Muscle layer of colon (tissue), 2 donors: ENCODE data around the gene IMPDH2.

Experiments
- H3K27ac ChIP-seq: one replicate; pipeline ENCODE4 v1.7.0; 2013; ENCODE audit warnings: low read depth, mild to moderate bottlenecking, low read length, moderate library complexity
- H3K27me3 ChIP-seq, 2 donors: one replicate each; pipeline ENCODE4 v1.7.0; 2013; ENCODE audit warnings: low read length in 2 of 2, mild to moderate bottlenecking in 2 of 2; ENCODE audit not compliant: insufficient read depth in 2 of 2, control insufficient read depth in 1 of 2
- H3K36me3 ChIP-seq: one replicate; pipeline ENCODE4 v1.7.0; 2013; ENCODE audit warnings: mild to moderate bottlenecking, low read length; ENCODE audit not compliant: insufficient read depth
- H3K4me1 ChIP-seq: one replicate; pipeline ENCODE4 v1.7.0; 2013; ENCODE audit warnings: mild to moderate bottlenecking, low read length; ENCODE audit not compliant: insufficient read depth
- H3K4me3 ChIP-seq, 2 donors: one replicate each; pipeline ENCODE4 v1.7.0; 2013; ENCODE audit warnings: low read length in 2 of 2, low read depth in 1 of 2, mild to moderate bottlenecking in 1 of 2, moderate library complexity in 1 of 2
- H3K9ac ChIP-seq: one replicate; pipeline ENCODE4 v1.7.0; 2013; ENCODE audit warnings: low read length
- H3K9me3 ChIP-seq: one replicate; pipeline ENCODE4 v1.7.0; 2013; ENCODE audit warnings: mild to moderate bottlenecking, low read length
- donor health status: abdominal sarcoma.
- donor health status: Adenocarcinoma of cecum.

IMPDH2 gene

GRCh38 chr3:49001155-49001554 is 28.0 kb downstream of the IMPDH2 start:
- Histone ChIP-seq H3K9ac (no peak overlapping the region), H3K27me3 (no peaks in the 10 kb centered on the region), H3K4me1 (peaks cover 1% of the 10 kb centered on the region), H3K4me3 (no peak overlapping the region), H3K27ac (no peak overlapping the region), H3K9me3 (no peaks in the 10 kb centered on the region), H3K36me3 (no peaks in the 10 kb centered on the region)

DNA sequence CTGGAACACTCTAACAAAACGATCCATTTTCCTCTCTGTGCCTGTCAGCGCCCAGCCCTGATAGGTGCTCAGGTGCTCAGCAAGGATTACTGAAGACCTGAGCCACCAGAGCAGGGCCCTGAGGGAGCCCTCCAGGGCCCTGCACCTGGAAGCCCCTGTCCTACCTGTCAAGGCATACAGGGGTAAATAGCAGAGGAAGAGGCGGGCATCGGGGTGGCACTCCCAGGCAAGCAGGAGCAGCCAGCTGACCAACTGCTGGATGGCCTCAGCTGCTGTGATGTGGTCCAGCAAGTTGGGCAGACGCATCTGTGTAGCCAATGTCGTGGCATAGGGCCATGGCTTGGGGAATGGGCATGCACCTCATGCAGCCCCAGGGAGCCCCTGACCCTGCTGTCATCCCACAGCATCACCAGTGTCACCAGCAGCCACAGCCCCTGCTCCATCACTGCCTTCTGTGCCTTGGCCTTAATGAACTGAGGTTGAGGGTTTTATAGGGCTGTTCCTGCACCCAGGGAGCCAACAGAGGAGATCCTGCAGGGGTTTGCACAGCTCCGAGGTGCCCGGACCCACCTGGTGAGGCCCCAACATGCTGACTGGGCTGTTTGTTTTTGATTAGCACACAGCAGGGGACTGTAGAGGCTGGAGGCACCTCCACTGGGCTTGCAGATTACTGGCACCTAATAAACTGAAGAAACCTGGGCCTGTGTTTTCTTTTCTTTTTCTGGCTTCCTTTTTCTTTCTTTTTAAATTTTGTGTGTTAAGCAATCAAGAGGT is 29.9 kb downstream of the IMPDH2 start:
- H3K4me3 ChIP-seq: no peak overlapping the region
- H3K9ac ChIP-seq: no peak overlapping the region
- H3K9me3 ChIP-seq: no peaks in the 10 kb centered on the region
- H3K36me3 ChIP-seq: no peaks in the 10 kb centered on the region
- no peak overlapping the region for H3K27ac ChIP-seq
- no peaks in the 10 kb centered on the region for H3K4me1 ChIP-seq
- no peaks in the 10 kb centered on the region for H3K27me3 ChIP-seq

GRCh38 chr3:48997714-48998637 is 31.2 kb downstream of the IMPDH2 start:
- H3K27ac ChIP-seq: no peak overlapping the region
- H3K4me1 ChIP-seq: no peaks in the 10 kb centered on the region
- no peaks in the 10 kb centered on the region for H3K9me3 ChIP-seq
- no peaks in the 10 kb centered on the region for H3K36me3 ChIP-seq
- no peak overlapping the region for H3K9ac ChIP-seq
- H3K4me3 ChIP-seq: no peak overlapping the region
- H3K27me3 ChIP-seq: no peaks in the 10 kb centered on the region

DNA sequence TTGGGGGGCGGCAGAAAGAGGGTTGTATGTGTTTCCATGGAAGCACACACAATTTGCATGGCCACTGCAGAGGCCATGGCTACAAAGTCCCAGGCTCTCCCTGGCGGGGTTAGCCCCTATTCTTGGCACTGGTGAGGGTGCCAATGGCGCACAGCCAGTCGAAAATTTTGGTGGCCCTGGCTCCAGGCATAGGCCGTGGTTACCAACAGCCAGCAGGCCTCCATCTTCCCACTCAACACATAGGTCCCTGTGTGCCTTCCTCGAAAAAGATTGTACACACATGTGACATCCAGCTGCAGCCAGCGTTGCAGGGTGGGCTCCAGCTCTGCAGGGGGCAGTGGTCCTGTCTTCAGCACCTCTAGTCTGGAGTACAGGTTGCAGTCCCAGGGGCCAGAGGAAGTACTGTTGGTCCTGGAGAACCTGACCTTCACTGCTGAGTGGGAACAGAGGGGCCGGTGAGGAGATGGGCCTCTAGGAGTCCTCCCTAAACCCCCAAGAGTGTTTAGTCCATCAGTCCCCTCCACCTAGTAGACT is 32.0 kb downstream of the IMPDH2 start:
- Histone ChIP-seq H3K4me1 (no peaks in the 10 kb centered on the region), H3K27me3 (no peaks in the 10 kb centered on the region), H3K9ac (no peak overlapping the region), H3K27ac (no peak overlapping the region), H3K4me3 (no peak overlapping the region), H3K9me3 (no peaks in the 10 kb centered on the region), H3K36me3 (no peaks in the 10 kb centered on the region)

- Histone ChIP-seq H3K4me3 (no peak overlapping the region), H3K4me1 (peaks cover 2% of the 10 kb centered on the region), H3K27me3 (no peaks in the 10 kb centered on the region), H3K9me3 (no peaks in the 10 kb centered on the region), H3K27ac (no peak overlapping the region), H3K9ac (no peak overlapping the region), H3K36me3 (no peaks in the 10 kb centered on the region)
Observed at GRCh38 chr3:48996640-48997039, 32.6 kb downstream of the IMPDH2 start.

DNA sequence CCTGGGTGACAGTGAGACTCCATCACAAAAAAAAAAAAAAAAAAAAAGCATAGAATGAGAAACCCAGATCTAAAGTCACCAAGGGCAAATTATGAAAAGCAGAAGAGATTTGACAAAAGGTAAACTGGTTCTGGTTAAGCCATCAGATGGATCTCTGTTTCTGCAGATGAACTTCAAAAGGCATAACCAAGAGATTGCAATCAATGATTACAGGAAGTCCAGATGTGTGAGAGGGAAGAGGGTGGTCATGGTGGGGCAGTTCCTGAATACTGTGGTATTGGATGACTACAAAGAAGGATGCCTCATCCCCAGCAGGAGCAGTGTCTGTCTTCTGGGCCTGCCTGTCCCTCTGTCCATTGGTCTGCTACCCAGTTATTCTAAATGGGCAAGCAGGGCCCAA is 35.4 kb downstream of the IMPDH2 start:
- H3K27ac ChIP-seq: no peak overlapping the region
- H3K27me3 ChIP-seq: no peaks in the 10 kb centered on the region
- no peaks in the 10 kb centered on the region for H3K9me3 ChIP-seq
- no peak overlapping the region for H3K4me3 ChIP-seq
- H3K4me1 ChIP-seq: peaks cover 18% of the 10 kb centered on the region
- no peaks in the 10 kb centered on the region for H3K36me3 ChIP-seq
- no peak overlapping the region for H3K9ac ChIP-seq

- no peak overlapping the region for H3K9ac ChIP-seq
Observed at GRCh38 chr3:48991851-48992545, 37.2 kb downstream of the IMPDH2 start.

GRCh38 chr3:48990636-48991469 is 38.3 kb downstream of the IMPDH2 start:
- peak overlapping the region; percentile 97 for H3K27ac ChIP-seq
- H3K4me3 ChIP-seq: peak overlapping the region; percentile 63 to 94
- H3K36me3 ChIP-seq: peaks cover 7% of the 10 kb centered on the region
- no peaks in the 10 kb centered on the region for H3K27me3 ChIP-seq
- H3K9ac ChIP-seq: peak overlapping the region; percentile 53
- peaks cover 18% of the 10 kb centered on the region for H3K4me1 ChIP-seq
- H3K9me3 ChIP-seq: no peaks in the 10 kb centered on the region

More at GRCh38 chr3:48991851-48992545, 37.2 kb downstream of the IMPDH2 start:
- H3K27ac ChIP-seq: no peak overlapping the region
- no peaks in the 10 kb centered on the region for H3K36me3 ChIP-seq
- no peaks in the 10 kb centered on the region for H3K9me3 ChIP-seq
- peak overlapping the region in 1 of 2 donors; percentile 63 for H3K4me3 ChIP-seq
- H3K27me3 ChIP-seq: no peaks in the 10 kb centered on the region
- H3K4me1 ChIP-seq: peaks cover 18% of the 10 kb centered on the region

GRCh38 chr3:48989796-48990635 is 39.2 kb downstream of the IMPDH2 start, which contains the start of gene P4HTM:
Gene P4HTM (plus strand): TSS chr3:48990241. CDS start chr3:48990257, 16 bp downstream.
- peak within 1 kb of the TSS; percentile 63 to 94 for H3K4me3 ChIP-seq
- peaks cover 18% of the 10 kb centered on the region for H3K4me1 ChIP-seq
- H3K27me3 ChIP-seq: no peaks in the 10 kb centered on the region
- peak within 1 kb of the TSS; percentile 97 for H3K9ac ChIP-seq
- H3K27ac ChIP-seq: peak within 1 kb of the TSS; percentile 97
- no peaks in the 10 kb centered on the region for H3K9me3 ChIP-seq
- H3K36me3 ChIP-seq: peaks cover 15% of the 10 kb centered on the region
